Right lobe of liver (tissue), 4 donors: ENCODE measurements around the gene FARS2.

ENCODE experiments used
- CTCF ChIP-seq, 4 donors: fragments of 200-600 bp in 3 of 4; fragments of 450-650 bp in 1 of 4; IDR thresholded peaks; one replicate each; pipeline versions ENCODE4 v1.5.1 to v1.8.0; 2016 to 2022; ENCODE audit warnings: antibody characterized with exemption in 4 of 4, mild to moderate bottlenecking in 2 of 4
- POLR2A ChIP-seq: fragments of 450-650 bp; IDR thresholded peaks from one replicate; pipeline ENCODE4 v1.6.1; 2017; ENCODE audit warnings: antibody characterized with exemption, mild to moderate bottlenecking
- donor health status: DM: no; HTN: no; CAD: no.
- donor health status: DM: no; HTN: no; CAD: no.
- donor health status: DM: no; HTN: yes; CAD: no.

- TF ChIP-seq CTCF (IDR thresholded peaks at IDR 0.05) = no peak
- TF ChIP-seq POLR2A = no peak
Measured at GRCh38 chr6:5290097-5290496, 28.8 kb downstream of the FARS2 start.
